AG04449 (cell line): ENCODE measurements around the gene PGC.

Experiments
- CTCF ChIA-PET: fragments of 350-600 bp; formaldehyde crosslinking; extraction: SDS; loops from one replicate; lab custom pipeline; 2021; ENCODE audit warnings: antibody characterized with exemption; lab: Yijun Ruan, JAX
- POLR2A ChIA-PET: fragments of 400-600, 350-600 bp; formaldehyde crosslinking; extraction: SDS; loops from one replicate; lab custom pipeline; 2020; ENCODE audit warnings: antibody characterized with exemption, inconsistent platforms; lab: Yijun Ruan, JAX
- DNase-seq: peaks from one replicate; pipeline ENCODE4 v3.0.0-alpha.2; 2010; ENCODE audit warnings: low read depth, low spot score
- H3K4me3 ChIP-seq: 2 replicates; pipeline ENCODE4 v1.5.1; 2011; ENCODE audit warnings: low read depth, mild to moderate bottlenecking, control low read depth, low read length
- CTCF ChIP-seq: IDR thresholded peaks from one replicate; pipeline ENCODE4 v1.5.1; 2011; ENCODE audit warnings: mild to moderate bottlenecking, moderate library complexity, low read length, control low read depth, inconsistent platforms; ENCODE audit not compliant: insufficient read depth; ENCODE audit errors: missing control alignments

Gene PGC

GRCh38 chr6:41783106-41783780, 36.0 kb upstream of the PGC start:
- H3K4me3 ChIP-seq: no peak overlapping the region
- ChIA-PET POLR2A (interaction anchor here (0.8 kb wide), 1 partner anchor 138 kb away, joined by 3 read pairs; the partner anchor contains the start of genes BYSL and MED20), CTCF (interaction anchor here (0.8 to 19.1 kb wide), 11 partner anchors 8 to 415 kb away, joined by 3 to 514 read pairs (median 48); partner anchors contain the start of genes BYSL, CCND3, MED20 and TAF8)
- no peak for TF ChIP-seq CTCF
- DNase-seq: no peak

- CTCF ChIA-PET: interaction anchor here (0.8 to 19.1 kb wide), 9 partner anchors 9 to 413 kb away, joined by 3 to 514 read pairs (median 4); partner anchors contain the start of genes BYSL, MED20 and TAF8
- no peak overlapping the region for H3K4me3 ChIP-seq
- DNase-seq: no peak
- TF ChIP-seq CTCF: no peak
- POLR2A ChIA-PET: interaction anchor here (0.7 kb wide), 1 partner anchor 267 kb away, joined by 3 read pairs; no protein-coding TSS in a partner anchor
Observed at GRCh38 chr6:41781366-41781730, 34.2 kb upstream of the PGC start.

GRCh38 chr6:41780551-41781365, 33.6 kb upstream of the PGC start, which contains the start of gene PRICKLE4:
PRICKLE4 (plus strand) TSS chr6:41780782; CDS start chr6:41783474, 2,692 bp downstream.
- TF ChIP-seq CTCF: no peak
- ChIA-PET CTCF (interaction anchor here (0.8 to 19.1 kb wide), 8 partner anchors 8 to 412 kb away, joined by 3 to 514 read pairs (median 4); partner anchors contain the start of gene TAF8), POLR2A (interaction anchor here (0.7 kb wide), 1 partner anchor 268 kb away, joined by 3 read pairs; no protein-coding TSS in a partner anchor)
- DNase-seq: no peak
- H3K4me3 ChIP-seq: peak within 1 kb of the TSS; percentile 73

GRCh38 chr6:41779788-41780550, 32.8 kb upstream of the PGC start, which contains the start of gene FRS3:
FRS3 (minus strand) TSS chr6:41779900; CDS start chr6:41776987, 2,913 bp downstream.
- TF ChIP-seq CTCF: peak; percentile 99
- ChIA-PET POLR2A (no interaction called here), CTCF (interaction anchor here (1.3 to 19.1 kb wide), 3 partner anchors 11 to 409 kb away, joined by 3 to 514 read pairs (median 6); partner anchors contain the start of gene TAF8)

GRCh38 chr6:41779336-41779735, 32.1 kb upstream of the PGC start:
- TF ChIP-seq CTCF: no peak
- CTCF ChIA-PET: interaction anchor here (1.3 to 19.1 kb wide), 2 partner anchors 11 to 265 kb away, joined by 6 to 514 read pairs; partner anchors contain the start of gene TAF8
- POLR2A ChIA-PET: no interaction called here
- peak overlapping the region; percentile 73 for H3K4me3 ChIP-seq
- no peak for DNase-seq

More at GRCh38 chr6:41779788-41780550, 32.8 kb upstream of the PGC start, which contains the start of gene FRS3:
- DNase-seq: peak; percentile 31
- H3K4me3 ChIP-seq: peak within 1 kb of the TSS; percentile 73
